NB4 (cell line): ENCODE results near the gene IFI6.

Experiments used
- DNase-seq: peaks from one replicate; pipeline ENCODE4 v3.0.0; 2010; ENCODE audit warnings: low read depth
- H3K4me3 ChIP-seq: one replicate; pipeline ENCODE4 v1.5.1; 2011; ENCODE audit warnings: mild to moderate bottlenecking, low read depth, low read length, moderate library complexity
- CTCF ChIP-seq: IDR thresholded peaks from one replicate; pipeline ENCODE4 v1.5.1; 2012; ENCODE audit warnings: low read depth, low read length
- MAX ChIP-seq: IDR thresholded peaks from 2 replicates; pipeline ENCODE4 v1.6.1; 2011; ENCODE audit warnings: low read depth, low read length
- MYC ChIP-seq: IDR thresholded peaks from 2 replicates; pipeline ENCODE4 v1.6.1; 2011; ENCODE audit warnings: low read depth, low read length
- POLR2A ChIP-seq: IDR thresholded peaks from 2 replicates; pipeline ENCODE4 v1.6.1; 2011; ENCODE audit warnings: mild to moderate bottlenecking; ENCODE audit not compliant: insufficient read length; ENCODE audit errors: extremely low read depth

IFI6 gene

GRCh38 chr1:27662261-27662660, 9.7 kb downstream of the IFI6 start:
- H3K4me3 ChIP-seq = no peak overlapping the region

GRCh38 chr1:27661412-27662075, 10.4 kb downstream of the IFI6 start:
- no peak overlapping the region for H3K4me3 ChIP-seq
- DNase-seq = no peak
- no peak for TF ChIP-seq POLR2A
- TF ChIP-seq CTCF = no peak
- TF ChIP-seq MYC = no peak
- no peak for TF ChIP-seq MAX

More at GRCh38 chr1:27662261-27662660, 9.7 kb downstream of the IFI6 start:
- TF ChIP-seq MAX (no peak), CTCF (no peak), POLR2A (no peak), MYC (no peak)
- no peak for DNase-seq

- no peak for TF ChIP-seq MAX
- TF ChIP-seq MYC = no peak
- TF ChIP-seq POLR2A = no peak
- no peak for TF ChIP-seq CTCF
- no peak for DNase-seq
- peak overlapping the region; percentile 46 for H3K4me3 ChIP-seq
Measured at GRCh38 chr1:27660300-27660835, 11.6 kb downstream of the IFI6 start.

- H3K4me3 ChIP-seq = peak overlapping the region; percentile 62
- DNase-seq = peak; percentile 91
- no peak for TF ChIP-seq MYC
- peak; percentile 10; the same call in 1 of the 2 replicates for TF ChIP-seq MAX
- no peak for TF ChIP-seq CTCF
- TF ChIP-seq POLR2A = peak; percentile 63
Measured at GRCh38 chr1:27659497-27660299, 12.3 kb downstream of the IFI6 start.

- TF ChIP-seq MYC = 0 out of 2 replicates have a peak, but pooled peaks have one; percentile 12
- TF ChIP-seq CTCF = no peak
- 0 out of 2 replicates have a peak, but pooled peaks have one; percentile 22 for TF ChIP-seq MAX
- peak; percentile 16 for TF ChIP-seq POLR2A
- H3K4me3 ChIP-seq = peak overlapping the region; percentile 62
Measured at GRCh38 chr1:27658951-27659496, 13.0 kb downstream of the IFI6 start.

More at GRCh38 chr1:27658951-27659496, 13.0 kb downstream of the IFI6 start:
- peak; percentile 99 for DNase-seq
